SK-N-SH treated with all-trans-retinoic acid at 6 μM for 48 hours (cell line): Measurements from ENCODE around the gene NXPH1.

Experiments
- ATAC-seq: fragments of 200-7000 bp; cut with Tn5 transposase; 3 replicates; pipeline ENCODE4 v1.9.1; 2020; ENCODE audit warnings: mild to moderate bottlenecking, moderate library complexity
- BACH2 ChIP-seq: fragments of 250-450 bp; sonication (Bioruptor Pico); IDR thresholded peaks from 2 replicates; pipeline ENCODE4 v1.9.0; 2021; ENCODE audit warnings: mild to moderate bottlenecking, borderline replicate concordance
- CREB5 ChIP-seq: fragments of 250-450 bp; sonication (Bioruptor Pico); IDR thresholded peaks from 2 replicates; pipeline ENCODE4 v1.5.1; 2020; ENCODE audit warnings: low read depth, mild to moderate bottlenecking, moderate library complexity
- CSDC2 ChIP-seq: fragments of 250-450 bp; sonication (Bioruptor Pico); IDR thresholded peaks from 2 replicates; pipeline ENCODE4 v1.5.0; 2020; ENCODE audit warnings: mild to moderate bottlenecking, moderate library complexity
- CSRNP3 ChIP-seq: fragments of 250-450 bp; sonication (Bioruptor Pico); IDR thresholded peaks from 2 replicates; pipeline ENCODE4 v1.5.1; 2021; ENCODE audit warnings: mild to moderate bottlenecking, moderate library complexity
- ESRRG ChIP-seq: fragments of 250-450 bp; sonication (Bioruptor Pico); IDR thresholded peaks from 2 replicates; pipeline ENCODE4 v1.6.1; 2021; ENCODE audit warnings: mild to moderate bottlenecking
- GLIS3 ChIP-seq: fragments of 250-450 bp; sonication (Bioruptor Pico); IDR thresholded peaks from 2 replicates; pipeline ENCODE4 v1.5.0; 2020; ENCODE audit warnings: mild to moderate bottlenecking, moderate library complexity
- ISL1 ChIP-seq: fragments of 250-450 bp; sonication (Bioruptor Pico); IDR thresholded peaks from 2 replicates; pipeline ENCODE4 v2.1.2; 2022; ENCODE audit warnings: mild to moderate bottlenecking, moderate library complexity
- OSR1 ChIP-seq: fragments of 250-450 bp; sonication (Bioruptor Pico); IDR thresholded peaks from 2 replicates; pipeline ENCODE4 v1.8.0; 2022; ENCODE audit warnings: moderate library complexity, mild to moderate bottlenecking, inconsistent platforms
- PATZ1 ChIP-seq: fragments of 250-450 bp; sonication (Bioruptor Pico); IDR thresholded peaks from 2 replicates; pipeline ENCODE4 v1.8.0; 2020; ENCODE audit warnings: mild to moderate bottlenecking, moderate library complexity, borderline replicate concordance
- POU6F1 ChIP-seq: fragments of 250-450 bp; sonication (Bioruptor Pico); IDR thresholded peaks from 2 replicates; pipeline ENCODE4 v1.8.0; 2021; ENCODE audit warnings: low read depth, mild to moderate bottlenecking, moderate library complexity, borderline replicate concordance
- PPARA ChIP-seq: fragments of 250-450 bp; sonication (Bioruptor Pico); IDR thresholded peaks from 2 replicates; pipeline ENCODE4 v1.5.0; 2020; ENCODE audit warnings: mild to moderate bottlenecking, borderline replicate concordance
- RARB ChIP-seq: fragments of 250-450 bp; sonication (Bioruptor Pico); IDR thresholded peaks from 2 replicates; pipeline ENCODE4 v1.8.0; 2021; ENCODE audit warnings: mild to moderate bottlenecking, moderate library complexity
- SNAI2 ChIP-seq: fragments of 250-450 bp; sonication (Bioruptor Pico); IDR thresholded peaks from 2 replicates; pipeline ENCODE4 v1.5.0; 2020; ENCODE audit warnings: mild to moderate bottlenecking, moderate library complexity
- TCF4 ChIP-seq: fragments of 250-450 bp; sonication (Bioruptor Pico); IDR thresholded peaks from 2 replicates; pipeline ENCODE4 v1.8.0; 2021; ENCODE audit warnings: mild to moderate bottlenecking, moderate library complexity, borderline replicate concordance
- TSHZ2 ChIP-seq: fragments of 250-450 bp; sonication (Bioruptor Pico); IDR thresholded peaks from 2 replicates; pipeline ENCODE4 v1.5.0; 2020; ENCODE audit warnings: mild to moderate bottlenecking, moderate library complexity
- ZC3H10 ChIP-seq: fragments of 250-450 bp; sonication (Bioruptor Pico); IDR thresholded peaks from 2 replicates; pipeline ENCODE4 v1.5.1; 2021; ENCODE audit warnings: mild to moderate bottlenecking, moderate library complexity
- ZFP3 ChIP-seq: fragments of 250-450 bp; sonication (Bioruptor Pico); IDR thresholded peaks from 2 replicates; pipeline ENCODE4 v1.5.0; 2020; ENCODE audit warnings: mild to moderate bottlenecking, moderate library complexity
- ZFP30 ChIP-seq: fragments of 450-650 bp; formaldehyde crosslinking; IDR thresholded peaks from 2 replicates; pipeline ENCODE4 v1.5.0; 2022; ENCODE audit warnings: mild to moderate bottlenecking, moderate library complexity
- ZNF565 ChIP-seq: fragments of 450-650 bp; formaldehyde crosslinking; conservative IDR thresholded peaks from 2 replicates; pipeline ENCODE4 v1.5.0; 2020; ENCODE audit warnings: low read depth, mild to moderate bottlenecking, moderate library complexity
- ZNF70 ChIP-seq: fragments of 450-650 bp; formaldehyde crosslinking; IDR thresholded peaks from 2 replicates; pipeline ENCODE4 v1.5.0; 2020; ENCODE audit warnings: mild to moderate bottlenecking, moderate library complexity
- ZNF8 ChIP-seq: fragments of 450-650 bp; formaldehyde crosslinking; IDR thresholded peaks from 2 replicates; pipeline ENCODE4 v1.5.0; 2020; ENCODE audit warnings: mild to moderate bottlenecking, moderate library complexity

Gene NXPH1

GRCh38 chr7:8781166-8781565 lies 347.8 kb downstream of the NXPH1 start:
- no peak for TF ChIP-seq CSRNP3 (CRISPR knock-in tag)
- no peak for TF ChIP-seq ZC3H10 (CRISPR knock-in tag)
- TF ChIP-seq ISL1: no peak
- no peak for TF ChIP-seq SNAI2
- TF ChIP-seq ZNF70: no peak
- no peak for TF ChIP-seq CSDC2
- no peak for TF ChIP-seq ZFP30 (CRISPR knock-in tag)
- no peak for TF ChIP-seq PPARA (CRISPR knock-in tag)
- no peak for TF ChIP-seq ZNF8
- TF ChIP-seq ZNF565 (CRISPR knock-in tag): no peak
- TF ChIP-seq CREB5 (CRISPR knock-in tag): no peak
- no peak for TF ChIP-seq BACH2 (CRISPR knock-in tag)
- TF ChIP-seq OSR1 (CRISPR knock-in tag): no peak
- TF ChIP-seq POU6F1 (CRISPR knock-in tag): no peak
- ATAC-seq: no peak

- no peak for TF ChIP-seq ZNF8
- no peak for TF ChIP-seq TSHZ2
- no peak for TF ChIP-seq SNAI2
- no peak for TF ChIP-seq TCF4 (CRISPR knock-in tag)
- no peak for TF ChIP-seq ESRRG (CRISPR knock-in tag)
- TF ChIP-seq PPARA (CRISPR knock-in tag): no peak
- TF ChIP-seq RARB (CRISPR knock-in tag): no peak
- no peak for TF ChIP-seq ZC3H10 (CRISPR knock-in tag)
- no peak for TF ChIP-seq GLIS3 (CRISPR knock-in tag)
- TF ChIP-seq POU6F1 (CRISPR knock-in tag): no peak
- TF ChIP-seq ZFP3 (CRISPR knock-in tag): no peak
- no peak for ATAC-seq
Observed at GRCh38 chr7:8783229-8783628, 349.8 kb downstream of the NXPH1 start.

GRCh38 chr7:8785081-8785480 lies 351.7 kb downstream of the NXPH1 start:
- ATAC-seq: no peak
- no peak for TF ChIP-seq PATZ1 (CRISPR knock-in tag)
- no peak for TF ChIP-seq TCF4 (CRISPR knock-in tag)
- no peak for TF ChIP-seq ZC3H10 (CRISPR knock-in tag)
- no peak for TF ChIP-seq ESRRG (CRISPR knock-in tag)
- no peak for TF ChIP-seq CSDC2
- no peak for TF ChIP-seq GLIS3 (CRISPR knock-in tag)
- TF ChIP-seq BACH2 (CRISPR knock-in tag): no peak
- no peak for TF ChIP-seq ZNF70
